ENCODE measurements around the gene BAIAP2L2.

DNA sequence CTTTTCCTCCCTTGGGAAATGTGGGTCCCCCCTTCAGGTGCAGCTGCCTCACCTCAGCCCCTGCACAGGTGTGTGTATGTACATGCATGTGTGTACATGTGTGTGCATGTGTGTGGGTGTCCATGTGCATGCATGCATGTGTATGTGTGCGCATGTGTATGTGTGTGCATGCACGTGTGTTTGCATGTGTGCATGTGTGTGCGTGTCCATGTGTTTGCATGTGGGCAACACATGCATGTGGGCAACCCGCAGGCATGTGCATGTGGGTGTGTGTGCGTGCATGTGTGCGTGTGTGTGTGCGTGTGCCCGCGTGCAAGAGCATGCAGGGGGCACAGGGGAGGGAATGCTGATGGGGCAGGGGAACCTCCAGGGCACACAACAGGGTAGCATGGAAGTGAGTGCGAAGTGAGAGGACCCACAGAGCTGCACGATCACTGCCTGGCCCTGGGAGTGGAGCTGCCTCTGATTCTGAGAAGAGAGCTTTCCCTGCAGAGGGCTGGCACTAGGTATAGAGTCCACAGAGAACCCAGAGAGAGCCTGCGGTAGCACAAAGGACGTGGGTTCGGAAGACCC, 14.6 kb upstream of the BAIAP2L2 start:
- TF ChIP-seq, protein P1, sequence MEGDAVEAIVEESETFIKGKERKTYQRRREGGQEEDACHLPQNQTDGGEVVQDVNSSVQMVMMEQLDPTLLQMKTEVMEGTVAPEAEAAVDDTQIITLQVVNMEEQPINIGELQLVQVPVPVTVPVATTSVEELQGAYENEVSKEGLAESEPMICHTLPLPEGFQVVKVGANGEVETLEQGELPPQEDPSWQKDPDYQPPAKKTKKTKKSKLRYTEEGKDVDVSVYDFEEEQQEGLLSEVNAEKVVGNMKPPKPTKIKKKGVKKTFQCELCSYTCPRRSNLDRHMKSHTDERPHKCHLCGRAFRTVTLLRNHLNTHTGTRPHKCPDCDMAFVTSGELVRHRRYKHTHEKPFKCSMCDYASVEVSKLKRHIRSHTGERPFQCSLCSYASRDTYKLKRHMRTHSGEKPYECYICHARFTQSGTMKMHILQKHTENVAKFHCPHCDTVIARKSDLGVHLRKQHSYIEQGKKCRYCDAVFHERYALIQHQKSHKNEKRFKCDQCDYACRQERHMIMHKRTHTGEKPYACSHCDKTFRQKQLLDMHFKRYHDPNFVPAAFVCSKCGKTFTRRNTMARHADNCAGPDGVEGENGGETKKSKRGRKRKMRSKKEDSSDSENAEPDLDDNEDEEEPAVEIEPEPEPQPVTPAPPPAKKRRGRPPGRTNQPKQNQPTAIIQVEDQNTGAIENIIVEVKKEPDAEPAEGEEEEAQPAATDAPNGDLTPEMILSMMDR (IDR thresholded peaks at IDR 0.05) = no peak
- TF ChIP-seq POLR2AphosphoS5 (IDR thresholded peaks at IDR 0.05) (no peak), POLR2A (IDR thresholded peaks at IDR 0.05) (no peak), EP300 (IDR thresholded peaks at IDR 0.05) (no peak)
